Measurements from ENCODE around the gene FOXE1. TPM values are rescaled to one million over a fixed set of nuclear protein-coding genes. Genes with fewer than 3 reads are reported as not detected.

The FOXE1 gene
- total RNA-seq, 1 experiment from 2014 or later, result not detected

GRCh38 chr9:97891736-97892135 lies 38.7 kb downstream of the FOXE1 start:
- H3K9ac ChIP-seq (ENCODE audit: low read length), result no peak overlapping the region
- CTCF ChIA-PET, result interaction anchor here (2.5 kb wide), 1 partner anchor 10 kb away, joined by 30 read pairs; no protein-coding TSS in a partner anchor
- ATAC-seq (no peak), DNase-seq (ENCODE audit: low read depth, low spot score) (no peak)
- H3K79me2 ChIP-seq (ENCODE audit: insufficient read depth, low read length), result no peaks in the 10 kb centered on the region
- H3K4me2 ChIP-seq (ENCODE audit: low read length), result no peak overlapping the region
- POLR2A ChIA-PET, result no interaction called here
- H3K4me3 ChIP-seq (replicated peaks in 1 of 2; ENCODE audit: low read depth in 1 of 2, low read length in 2 of 2), result no peak overlapping the region
- no peak overlapping the region for H2AFZ ChIP-seq (ENCODE audit: low read depth, low read length, poor library complexity, severe bottlenecking)
- TF ChIP-seq ZFX (IDR thresholded peaks at IDR 0.05) (no peak), ATF3 (IDR thresholded peaks at IDR 0.05) (no peak), YY1 (IDR thresholded peaks at IDR 0.05; ENCODE audit: extremely low read depth, insufficient replicate concordance, low read depth, low read length) (no peak), EZH2 (IDR thresholded peaks at IDR 0.05) (no peak), CTCF (IDR thresholded peaks at IDR 0.05 in 2 of 3, conservative IDR thresholded peaks at IDR 0.05 in 1 of 3; ENCODE audit: borderline replicate concordance in 1 of 3, insufficient read depth in 1 of 3, low read depth in 2 of 3, low read length in 2 of 3) (no peak), EGR1 (IDR thresholded peaks at IDR 0.05; ENCODE audit: low read depth) (no peak), SRF (IDR thresholded peaks at IDR 0.05; ENCODE audit: low read depth) (no peak), ELF1 (IDR thresholded peaks at IDR 0.05; ENCODE audit: borderline replicate concordance, low read depth) (no peak), POLR2A (IDR thresholded peaks at IDR 0.05; ENCODE audit: borderline replicate concordance, extremely low read depth, insufficient read depth, insufficient read length) (no peak), SIN3A (IDR thresholded peaks at IDR 0.05; ENCODE audit: low read depth) (no peak), EZH2phosphoT487 (IDR thresholded peaks at IDR 0.05; ENCODE audit: borderline replicate concordance) (no peak), FOSL1 (IDR thresholded peaks at IDR 0.05; ENCODE audit: low read depth) (no peak), CBX3 (IDR thresholded peaks at IDR 0.05; ENCODE audit: low read depth) (no peak), POLR2AphosphoS5 (IDR thresholded peaks at IDR 0.05; ENCODE audit: low read depth, low read length) (no peak), MAX (IDR thresholded peaks at IDR 0.05) (no peak), JUND (IDR thresholded peaks at IDR 0.05) (no peak), ZNF274 (IDR thresholded peaks at IDR 0.05; ENCODE audit: low read depth, low read length) (no peak)
- no TSS peak for BruUV-seq (replicated peaks)
- H3K36me3 ChIP-seq (ENCODE audit: control insufficient read depth in 1 of 2, insufficient read depth in 2 of 2, low read length in 2 of 2), result no peaks in the 10 kb centered on the region
- no peaks in the 10 kb centered on the region for H3K9me2 ChIP-seq (ENCODE audit: insufficient read depth)
- no peaks in the 10 kb centered on the region for H3K9me3 ChIP-seq (ENCODE audit: control insufficient read depth in 1 of 2, insufficient read depth in 1 of 2, low read depth in 1 of 2, low read length in 2 of 2)
- no peak overlapping the region for H3K27ac ChIP-seq (ENCODE audit: low read depth, low read length)
- intact Hi-C loops (cut with micrococcal nuclease), result no loop called here
- H3K4me1 ChIP-seq (ENCODE audit: control insufficient read depth in 1 of 2, insufficient read depth in 2 of 2, low read length in 2 of 2), result no peaks in the 10 kb centered on the region
- no peaks in the 10 kb centered on the region for H4K20me1 ChIP-seq (ENCODE audit: insufficient read depth)
- no peaks in the 10 kb centered on the region for H3K27me3 ChIP-seq (ENCODE audit: insufficient read depth, low read length)
- RAD21 ChIA-PET (ENCODE audit: low non-redundant PET in 1 of 2, low total read pairs in 2 of 2, uncharacterized antibody in 2 of 2, unreplicated experiment in 2 of 2), result no interaction called here

Measured in HCT116 (cell line).